SU-DHL-6 (cell line): ENCODE data around the gene CNTN5.

Source experiments
- H2AFZ ChIP-seq: fragments of 200-600 bp; sonication (generic); 2 replicates; pipeline ENCODE4 v1.6.1; 2014; ENCODE audit warnings: low read depth, mild to moderate bottlenecking, moderate library complexity, mixed read lengths, antibody characterized with exemption, low read length; ENCODE audit not compliant: severe bottlenecking
- H3F3A ChIP-seq: fragments of 200-600 bp; shearing (Covaris generic); 2 replicates; pipeline ENCODE4 v1.6.0; 2016; ENCODE audit warnings: antibody characterized with exemption, mild to moderate bottlenecking; ENCODE audit not compliant: insufficient read depth
- H3K27ac ChIP-seq: fragments of 200-600 bp; sonication (generic); 2 replicates; pipeline ENCODE4 v1.5.1; 2016; ENCODE audit warnings: low read depth, mild to moderate bottlenecking, low read length, moderate library complexity, mixed read lengths
- H3K27me3 ChIP-seq: fragments of 200-600 bp; sonication (generic), shearing (Covaris generic); 2 replicates; pipeline ENCODE4 v1.6.0; 2014; ENCODE audit warnings: mild to moderate bottlenecking, low read length
- H3K36me3 ChIP-seq: fragments of 200-600 bp; sonication (generic); 2 replicates; pipeline ENCODE4 v1.6.1; 2014; ENCODE audit warnings: mild to moderate bottlenecking, low read length, mixed read lengths
- H3K4me2 ChIP-seq: fragments of 300-600, 200-600 bp; shearing (Covaris generic), sonication (generic); 2 replicates; pipeline ENCODE4 v1.6.0; 2014; ENCODE audit warnings: low read length, low read depth, mild to moderate bottlenecking; ENCODE audit not compliant: poor library complexity, severe bottlenecking
- H3K4me3 ChIP-seq: fragments of 200-600 bp; sonication (generic); 2 replicates; pipeline ENCODE4 v1.5.1; 2014; ENCODE audit warnings: antibody characterized with exemption, low read length, mild to moderate bottlenecking, mixed read lengths; ENCODE audit not compliant: insufficient read depth, poor library complexity, severe bottlenecking
- H3K79me2 ChIP-seq: fragments of 200-600 bp; sonication (generic); 2 replicates; pipeline ENCODE4 v1.6.1; 2014; ENCODE audit warnings: mild to moderate bottlenecking, low read length, moderate library complexity; ENCODE audit not compliant: insufficient read depth
- H3K9ac ChIP-seq: fragments of 200-600 bp; sonication (generic); 2 replicates; pipeline ENCODE4 v1.7.0; 2014; ENCODE audit warnings: mild to moderate bottlenecking, low read length
- H3K9me2 ChIP-seq: fragments of 200-600 bp; sonication (generic); replicated peaks from 2 replicates; pipeline ENCODE4 v1.6.1; 2014; ENCODE audit warnings: low read length; ENCODE audit not compliant: insufficient read depth
- H3K9me3 ChIP-seq: fragments of 200-600 bp; sonication (generic); 2 replicates; pipeline ENCODE4 v1.6.1; 2014; ENCODE audit warnings: low read length, mixed read lengths; ENCODE audit not compliant: insufficient read depth
- H4K20me1 ChIP-seq: fragments of 200-600 bp; sonication (generic); 2 replicates; pipeline ENCODE4 v1.6.1; 2014; ENCODE audit warnings: low read depth, mild to moderate bottlenecking, antibody characterized with exemption, low read length, moderate library complexity, mixed read lengths
- EZH2phosphoT487 ChIP-seq: fragments of 200-600 bp; sonication (generic), shearing (Covaris generic); conservative IDR thresholded peaks from 2 replicates; pipeline ENCODE4 v1.6.1; 2018; ENCODE audit warnings: mild to moderate bottlenecking, antibody characterized with exemption, low read length, moderate library complexity, mixed read lengths
- TF ChIP-seq, protein P1 (sequence below): fragments of 200-600 bp; sonication (generic); IDR thresholded peaks from one replicate; pipeline ENCODE4 v1.5.1; 2017; ENCODE audit warnings: antibody characterized with exemption, mild to moderate bottlenecking, low read length, moderate library complexity; ENCODE audit not compliant: insufficient read depth, poor library complexity, severe bottlenecking

Gene CNTN5

DNA sequence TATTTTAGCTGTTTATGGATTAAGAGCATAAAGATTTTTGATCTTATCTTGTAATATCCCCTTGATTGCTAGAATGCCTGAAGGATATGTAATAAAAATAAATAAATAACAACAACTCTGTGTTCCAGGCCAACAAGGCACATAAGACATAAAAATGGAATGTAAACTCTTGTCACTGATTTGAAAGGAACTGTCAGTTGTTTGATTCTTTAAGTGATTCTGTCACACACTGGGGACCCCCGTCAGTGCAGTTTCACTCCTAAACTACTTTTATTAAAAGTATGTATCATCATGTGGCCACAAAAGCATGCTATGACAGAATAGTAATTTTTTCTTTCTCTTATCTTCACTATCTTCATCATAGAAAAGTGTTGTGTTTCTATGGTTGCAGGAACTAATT, 572.4 kb downstream of the CNTN5 start:
- Histone ChIP-seq H4K20me1 (no peaks in the 10 kb centered on the region), H3K9me2 (no peaks in the 10 kb centered on the region), H3K27me3 (no peaks in the 10 kb centered on the region), H3F3A (no peaks in the 10 kb centered on the region), H3K4me2 (no peak overlapping the region), H2AFZ (no peak overlapping the region), H3K79me2 (no peaks in the 10 kb centered on the region), H3K27ac (no peak overlapping the region), H3K9me3 (no peaks in the 10 kb centered on the region), H3K36me3 (no peaks in the 10 kb centered on the region), H3K9ac (no peak overlapping the region), H3K4me3 (no peak overlapping the region)
- no peak for TF ChIP-seq EZH2phosphoT487
- TF ChIP-seq, protein P1, sequence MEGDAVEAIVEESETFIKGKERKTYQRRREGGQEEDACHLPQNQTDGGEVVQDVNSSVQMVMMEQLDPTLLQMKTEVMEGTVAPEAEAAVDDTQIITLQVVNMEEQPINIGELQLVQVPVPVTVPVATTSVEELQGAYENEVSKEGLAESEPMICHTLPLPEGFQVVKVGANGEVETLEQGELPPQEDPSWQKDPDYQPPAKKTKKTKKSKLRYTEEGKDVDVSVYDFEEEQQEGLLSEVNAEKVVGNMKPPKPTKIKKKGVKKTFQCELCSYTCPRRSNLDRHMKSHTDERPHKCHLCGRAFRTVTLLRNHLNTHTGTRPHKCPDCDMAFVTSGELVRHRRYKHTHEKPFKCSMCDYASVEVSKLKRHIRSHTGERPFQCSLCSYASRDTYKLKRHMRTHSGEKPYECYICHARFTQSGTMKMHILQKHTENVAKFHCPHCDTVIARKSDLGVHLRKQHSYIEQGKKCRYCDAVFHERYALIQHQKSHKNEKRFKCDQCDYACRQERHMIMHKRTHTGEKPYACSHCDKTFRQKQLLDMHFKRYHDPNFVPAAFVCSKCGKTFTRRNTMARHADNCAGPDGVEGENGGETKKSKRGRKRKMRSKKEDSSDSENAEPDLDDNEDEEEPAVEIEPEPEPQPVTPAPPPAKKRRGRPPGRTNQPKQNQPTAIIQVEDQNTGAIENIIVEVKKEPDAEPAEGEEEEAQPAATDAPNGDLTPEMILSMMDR = no peak

DNA sequence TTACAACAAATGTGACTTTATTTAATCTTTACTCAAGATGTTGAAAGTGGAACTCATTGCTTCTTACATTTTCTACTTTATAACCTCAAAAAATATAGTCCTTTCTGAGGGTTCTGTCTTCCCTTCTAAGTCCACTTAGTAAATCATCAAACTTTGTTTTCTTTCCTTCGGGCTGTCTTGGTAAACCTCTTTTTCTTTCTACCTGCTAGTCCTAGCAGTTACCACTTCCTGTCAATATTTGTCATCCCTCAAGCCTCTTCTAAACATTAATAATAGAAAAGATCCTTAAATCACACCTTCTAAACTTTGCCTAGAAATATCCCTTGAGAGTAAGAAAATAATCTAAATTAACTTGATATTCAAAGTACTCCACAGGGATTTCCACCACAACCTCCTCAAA, 580.4 kb downstream of the CNTN5 start:
- Histone ChIP-seq H3K4me2 (no peak overlapping the region), H3K36me3 (no peaks in the 10 kb centered on the region), H4K20me1 (no peaks in the 10 kb centered on the region), H3K9me2 (no peaks in the 10 kb centered on the region), H2AFZ (no peak overlapping the region), H3K9ac (no peak overlapping the region), H3K79me2 (no peaks in the 10 kb centered on the region), H3K4me3 (no peak overlapping the region), H3K9me3 (no peaks in the 10 kb centered on the region), H3K27me3 (no peaks in the 10 kb centered on the region), H3F3A (no peaks in the 10 kb centered on the region), H3K27ac (no peak overlapping the region)
- TF ChIP-seq, protein P1 = no peak
- TF ChIP-seq EZH2phosphoT487 = no peak

DNA sequence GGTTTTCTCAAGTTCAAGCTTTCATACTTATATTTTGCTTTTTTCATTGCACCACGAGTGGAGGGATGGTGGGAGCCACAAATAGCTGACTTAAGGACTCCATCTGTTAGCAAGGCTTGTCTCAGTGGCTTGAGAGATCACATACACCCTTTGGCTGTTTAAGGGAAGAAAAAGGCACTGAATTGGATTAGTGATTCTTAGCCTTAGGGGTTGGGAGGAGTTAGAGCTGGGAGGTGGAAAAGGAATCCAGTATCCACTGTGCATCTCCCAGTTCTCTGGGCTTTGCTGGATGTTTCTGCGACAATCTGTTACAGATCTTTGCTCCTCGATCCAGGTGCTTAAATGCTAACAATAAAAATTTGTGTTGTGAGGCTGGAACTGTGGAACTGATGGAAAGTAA, 593.6 kb downstream of the CNTN5 start:
- Histone ChIP-seq H3K9ac (no peak overlapping the region), H3K36me3 (no peaks in the 10 kb centered on the region), H3K4me3 (no peak overlapping the region), H3K79me2 (no peaks in the 10 kb centered on the region), H3K9me3 (no peaks in the 10 kb centered on the region), H3F3A (no peaks in the 10 kb centered on the region), H4K20me1 (no peaks in the 10 kb centered on the region), H3K9me2 (no peaks in the 10 kb centered on the region), H2AFZ (no peak overlapping the region), H3K27ac (no peak overlapping the region), H3K4me2 (no peak overlapping the region), H3K27me3 (no peaks in the 10 kb centered on the region)
- no peak for TF ChIP-seq EZH2phosphoT487
- TF ChIP-seq, protein P1 = no peak
